ENCODE results near the gene CHMP6. TPM values are rescaled to one million over a fixed set of nuclear protein-coding genes. Genes with fewer than 3 reads are reported as not detected.

Gene CHMP6
- 21.6 TPM for polyA plus RNA-seq (2013, experiment 1 of 4)
- polyA plus RNA-seq (2013, experiment 2 of 4) = 27.2 TPM
- polyA plus RNA-seq (2013, experiment 3 of 4) = 19.5 TPM
- polyA plus RNA-seq (2013, experiment 4 of 4) = 21.2 TPM

- Histone ChIP-seq H3K4me1 (ENCODE audit: control insufficient read depth, insufficient read depth, low read length) (peaks cover 6% of the 10 kb centered on the region), H3K27ac (ENCODE audit: insufficient read depth, low read depth, low read length, poor library complexity, severe bottlenecking) (no peak within 1 kb of the TSS), H3K4me3 (ENCODE audit: insufficient read depth, low read depth, low read length) (peak within 1 kb of the TSS; percentile 84), H3K9me3 (ENCODE audit: control insufficient read depth, low read length) (no peaks in the 10 kb centered on the region), H3K27me3 (ENCODE audit: control insufficient read depth, insufficient read depth, low read length, poor library complexity, severe bottlenecking) (peaks cover 26% of the 10 kb centered on the region), H3K36me3 (ENCODE audit: control insufficient read depth, insufficient read depth, low read length) (no peaks in the 10 kb centered on the region)
- WGBS, 2 experiments = 1% methylated on average over 66 of the region's 66 CpGs
Observed at GRCh38 chr17:80991645-80992076, at the start of gene CHMP6. CHMP6 (plus strand) TSS chr17:80991841; CDS start chr17:80991919, 78 bp downstream.

DNA sequence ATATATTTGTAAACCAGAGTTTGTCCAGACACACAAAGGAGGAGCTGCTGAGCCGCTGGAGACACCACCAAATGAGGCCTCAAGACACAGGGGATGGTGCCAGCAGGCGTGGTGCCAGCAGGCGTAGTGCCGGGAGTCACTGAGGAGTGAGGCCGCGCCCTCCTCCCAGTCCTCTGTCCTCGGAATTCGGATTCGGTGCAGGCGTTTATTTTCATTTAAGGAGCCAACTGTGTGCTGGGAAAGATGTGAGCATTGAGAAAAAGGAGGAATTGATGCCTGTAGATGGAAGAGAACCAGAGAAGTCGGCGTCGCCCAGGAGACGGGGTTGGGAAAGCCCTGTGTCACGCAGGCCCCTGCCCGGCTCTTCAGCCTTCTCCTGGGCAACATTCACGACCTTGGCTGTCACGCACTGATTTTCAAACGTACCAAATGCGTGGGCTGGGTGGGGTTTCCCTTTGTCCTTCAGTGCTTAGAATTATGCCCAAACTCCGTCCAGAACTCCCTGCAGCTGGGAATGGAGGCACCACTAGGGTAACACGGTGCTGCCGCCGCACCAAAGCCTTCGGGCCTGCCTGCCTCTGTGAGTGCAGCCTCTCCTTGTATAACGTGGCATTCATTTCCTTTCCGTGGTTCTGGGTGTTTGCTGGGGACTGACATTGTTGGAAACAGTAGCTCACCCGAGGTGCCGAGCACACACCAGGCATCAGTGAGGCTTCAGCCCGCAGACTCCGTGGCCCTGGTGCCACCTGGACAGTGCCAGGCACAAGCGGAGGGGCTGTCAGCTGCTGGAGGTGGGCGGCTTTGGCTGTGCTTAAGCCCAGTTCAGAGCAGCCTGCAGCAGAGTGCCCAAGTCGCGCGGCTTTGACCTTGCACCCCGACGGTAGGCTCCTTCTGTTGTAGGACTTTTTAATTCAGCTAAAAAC lies 49.0 kb upstream of the CHMP6 start:
- Histone ChIP-seq H3K27ac (ENCODE audit: insufficient read depth, low read depth, low read length, poor library complexity, severe bottlenecking) (no peak overlapping the region), H3K9me3 (ENCODE audit: control insufficient read depth, low read length) (no peaks in the 10 kb centered on the region)

DNA sequence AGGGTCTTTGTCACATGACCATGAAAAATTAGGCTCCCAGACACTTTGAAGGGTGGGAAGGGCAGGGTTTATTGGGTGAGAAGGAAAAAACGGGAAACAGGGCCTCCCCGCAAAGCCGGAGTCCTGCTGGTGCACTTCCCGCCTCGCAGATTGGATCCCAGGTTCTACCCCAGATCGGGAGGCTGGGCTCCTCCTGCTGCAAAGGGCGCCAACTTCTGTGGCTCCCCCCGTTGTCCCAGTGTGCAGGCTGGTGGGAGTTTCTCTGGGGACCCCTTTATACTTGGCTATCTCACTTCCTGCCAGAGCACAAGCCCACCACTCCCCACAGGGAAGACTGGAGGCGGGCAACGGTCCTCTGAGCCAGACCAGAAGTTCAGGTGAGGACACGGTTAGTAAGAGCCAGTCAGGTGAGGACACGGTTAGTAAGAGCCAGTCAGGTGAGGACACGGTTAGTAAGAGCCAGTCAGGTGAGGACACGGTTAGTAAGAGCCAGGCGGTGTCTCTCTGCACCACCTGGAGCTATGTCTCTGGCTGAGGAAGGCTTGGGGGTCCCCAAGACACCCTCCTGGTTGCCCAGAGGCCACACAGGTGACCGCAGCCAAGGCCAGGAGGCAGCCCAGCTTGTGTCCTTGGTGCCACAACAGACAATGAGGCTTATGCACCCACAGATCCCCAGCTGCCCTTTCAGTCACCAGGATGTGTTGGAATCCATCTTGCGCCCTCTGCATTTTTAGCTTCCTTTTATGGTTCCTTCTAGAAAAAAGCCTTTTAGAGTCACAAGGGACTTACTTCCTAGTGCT lies 48.1 kb upstream of the CHMP6 start:
- H3K4me1 ChIP-seq (ENCODE audit: control insufficient read depth, insufficient read depth, low read length) = peaks cover under 1% of the 10 kb centered on the region
- no peak overlapping the region for H3K4me3 ChIP-seq (ENCODE audit: insufficient read depth, low read depth, low read length)
- H3K27me3 ChIP-seq (ENCODE audit: control insufficient read depth, insufficient read depth, low read length, poor library complexity, severe bottlenecking) = no peaks in the 10 kb centered on the region
- no peaks in the 10 kb centered on the region for H3K9me3 ChIP-seq (ENCODE audit: control insufficient read depth, low read length)
- no peak overlapping the region for H3K27ac ChIP-seq (ENCODE audit: insufficient read depth, low read depth, low read length, poor library complexity, severe bottlenecking)
- 94% methylated on average over 17 of the region's 17 CpGs for WGBS, 2 experiments
- H3K36me3 ChIP-seq (ENCODE audit: control insufficient read depth, insufficient read depth, low read length) = no peaks in the 10 kb centered on the region

More for the DNA sequence above, 49.0 kb upstream of the CHMP6 start:
- Histone ChIP-seq H3K36me3 (ENCODE audit: control insufficient read depth, insufficient read depth, low read length) (no peaks in the 10 kb centered on the region), H3K4me3 (ENCODE audit: insufficient read depth, low read depth, low read length) (no peak overlapping the region), H3K27me3 (ENCODE audit: control insufficient read depth, insufficient read depth, low read length, poor library complexity, severe bottlenecking) (no peaks in the 10 kb centered on the region), H3K4me1 (ENCODE audit: control insufficient read depth, insufficient read depth, low read length) (peaks cover 9% of the 10 kb centered on the region)
- WGBS, 2 experiments = 95 to 96% methylated on average over 38 of the region's 38 CpGs

GRCh38 chr17:80944326-80944725 lies 47.3 kb upstream of the CHMP6 start:
- Histone ChIP-seq H3K4me3 (ENCODE audit: insufficient read depth, low read depth, low read length) (no peak overlapping the region), H3K27ac (ENCODE audit: insufficient read depth, low read depth, low read length, poor library complexity, severe bottlenecking) (no peak overlapping the region), H3K4me1 (ENCODE audit: control insufficient read depth, insufficient read depth, low read length) (no peaks in the 10 kb centered on the region), H3K27me3 (ENCODE audit: control insufficient read depth, insufficient read depth, low read length, poor library complexity, severe bottlenecking) (no peaks in the 10 kb centered on the region), H3K36me3 (ENCODE audit: control insufficient read depth, insufficient read depth, low read length) (no peaks in the 10 kb centered on the region), H3K9me3 (ENCODE audit: control insufficient read depth, low read length) (no peaks in the 10 kb centered on the region)
- WGBS, 2 experiments = 95% methylated on average over 9 of the region's 9 CpGs

DNA sequence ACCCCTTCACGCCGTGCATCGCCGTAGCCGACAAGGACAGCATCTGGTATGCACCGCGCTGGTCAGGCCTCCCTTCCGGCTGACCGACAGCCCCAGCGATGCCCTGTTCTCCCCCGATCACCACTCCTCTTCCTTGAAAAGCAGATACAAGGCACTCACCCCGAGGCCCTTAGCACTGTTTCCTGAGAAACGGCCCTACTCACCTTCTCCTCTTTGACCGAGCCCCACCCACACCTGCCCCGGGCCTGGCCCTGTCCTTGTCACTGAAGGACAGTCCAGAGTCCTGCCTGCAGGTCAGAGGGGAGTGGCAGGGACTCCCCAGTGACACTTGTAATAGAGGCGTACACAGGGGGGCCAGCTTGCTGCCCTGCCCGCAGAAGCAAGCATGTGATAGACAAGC lies 45.9 kb upstream of the CHMP6 start:
- Histone ChIP-seq H3K27me3 (ENCODE audit: control insufficient read depth, insufficient read depth, low read length, poor library complexity, severe bottlenecking) (no peaks in the 10 kb centered on the region), H3K36me3 (ENCODE audit: control insufficient read depth, insufficient read depth, low read length) (no peaks in the 10 kb centered on the region), H3K4me3 (ENCODE audit: insufficient read depth, low read depth, low read length) (no peak overlapping the region), H3K27ac (ENCODE audit: insufficient read depth, low read depth, low read length, poor library complexity, severe bottlenecking) (no peak overlapping the region), H3K9me3 (ENCODE audit: control insufficient read depth, low read length) (no peaks in the 10 kb centered on the region), H3K4me1 (ENCODE audit: control insufficient read depth, insufficient read depth, low read length) (no peaks in the 10 kb centered on the region)
- WGBS, 2 experiments = 94 to 96% methylated on average over 17 of the region's 17 CpGs

GRCh38 chr17:80946449-80946848 lies 45.2 kb upstream of the CHMP6 start:
- Histone ChIP-seq H3K9me3 (ENCODE audit: control insufficient read depth, low read length) (no peaks in the 10 kb centered on the region), H3K27ac (ENCODE audit: insufficient read depth, low read depth, low read length, poor library complexity, severe bottlenecking) (no peak overlapping the region), H3K36me3 (ENCODE audit: control insufficient read depth, insufficient read depth, low read length) (no peaks in the 10 kb centered on the region), H3K27me3 (ENCODE audit: control insufficient read depth, insufficient read depth, low read length, poor library complexity, severe bottlenecking) (no peaks in the 10 kb centered on the region), H3K4me3 (ENCODE audit: insufficient read depth, low read depth, low read length) (no peak overlapping the region), H3K4me1 (ENCODE audit: control insufficient read depth, insufficient read depth, low read length) (no peaks in the 10 kb centered on the region)
- 96 to 97% methylated on average over 8 of the region's 8 CpGs for WGBS, 2 experiments

- no peak overlapping the region for H3K27ac ChIP-seq (ENCODE audit: insufficient read depth, low read depth, low read length, poor library complexity, severe bottlenecking)
- no peaks in the 10 kb centered on the region for H3K27me3 ChIP-seq (ENCODE audit: control insufficient read depth, insufficient read depth, low read length, poor library complexity, severe bottlenecking)
- H3K9me3 ChIP-seq (ENCODE audit: control insufficient read depth, low read length) = no peaks in the 10 kb centered on the region
- H3K36me3 ChIP-seq (ENCODE audit: control insufficient read depth, insufficient read depth, low read length) = no peaks in the 10 kb centered on the region
- no peaks in the 10 kb centered on the region for H3K4me1 ChIP-seq (ENCODE audit: control insufficient read depth, insufficient read depth, low read length)
- 90 to 91% methylated on average over 21 of the region's 21 CpGs for WGBS, 2 experiments
- H3K4me3 ChIP-seq (ENCODE audit: insufficient read depth, low read depth, low read length) = no peak overlapping the region
Observed at GRCh38 chr17:80947200-80947940, 44.3 kb upstream of the CHMP6 start.

GRCh38 chr17:80948019-80948975 lies 43.3 kb upstream of the CHMP6 start:
- Histone ChIP-seq H3K27ac (ENCODE audit: insufficient read depth, low read depth, low read length, poor library complexity, severe bottlenecking) (no peak overlapping the region), H3K9me3 (ENCODE audit: control insufficient read depth, low read length) (no peaks in the 10 kb centered on the region), H3K4me1 (ENCODE audit: control insufficient read depth, insufficient read depth, low read length) (no peaks in the 10 kb centered on the region), H3K27me3 (ENCODE audit: control insufficient read depth, insufficient read depth, low read length, poor library complexity, severe bottlenecking) (no peaks in the 10 kb centered on the region), H3K36me3 (ENCODE audit: control insufficient read depth, insufficient read depth, low read length) (no peaks in the 10 kb centered on the region), H3K4me3 (ENCODE audit: insufficient read depth, low read depth, low read length) (no peak overlapping the region)
- 93% methylated on average over 48 of the region's 48 CpGs for WGBS, 2 experiments

DNA sequence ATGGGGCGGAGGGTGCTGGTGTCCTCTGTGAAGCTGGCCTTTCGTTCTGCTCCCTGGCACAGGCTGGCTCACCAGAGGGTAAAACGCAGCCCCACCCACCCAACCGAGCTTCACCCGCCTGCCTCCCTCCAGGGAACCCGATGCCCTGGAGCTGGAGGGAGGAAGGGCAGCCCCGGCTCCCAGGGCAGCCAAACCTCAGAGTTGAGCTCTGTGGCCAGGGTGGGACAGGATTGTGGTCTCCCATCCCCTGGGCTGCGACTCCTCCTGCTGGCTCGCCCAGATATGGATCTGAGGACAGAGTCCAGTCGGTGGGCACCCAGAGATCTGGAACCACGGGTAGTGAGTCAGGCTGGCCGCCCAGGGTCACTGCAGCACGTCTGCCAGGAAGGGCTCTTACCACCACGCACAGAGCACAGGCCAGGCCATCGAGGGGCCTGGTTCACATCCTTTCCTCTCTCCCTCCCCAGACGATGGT lies 42.6 kb upstream of the CHMP6 start:
- no peaks in the 10 kb centered on the region for H3K36me3 ChIP-seq (ENCODE audit: control insufficient read depth, insufficient read depth, low read length)
- WGBS, 2 experiments = 94% methylated on average over 16 of the region's 16 CpGs
- H3K27ac ChIP-seq (ENCODE audit: insufficient read depth, low read depth, low read length, poor library complexity, severe bottlenecking) = no peak overlapping the region
- no peaks in the 10 kb centered on the region for H3K9me3 ChIP-seq (ENCODE audit: control insufficient read depth, low read length)
- no peak overlapping the region for H3K4me3 ChIP-seq (ENCODE audit: insufficient read depth, low read depth, low read length)
- H3K27me3 ChIP-seq (ENCODE audit: control insufficient read depth, insufficient read depth, low read length, poor library complexity, severe bottlenecking) = no peaks in the 10 kb centered on the region
- H3K4me1 ChIP-seq (ENCODE audit: control insufficient read depth, insufficient read depth, low read length) = no peaks in the 10 kb centered on the region

All from ectodermal cell (in vitro differentiated cells).